ENCODE results near the gene ZNF189.
A peak's percentile ranks its signal among the peaks of the same experiment; 100 is the strongest.

The ZNF189 gene

GRCh38 chr9:101443364-101443771, 44.7 kb downstream of the ZNF189 start:
- Histone ChIP-seq H3K9ac (ENCODE audit: low read length in 5 of 5) (no peak overlapping the region), H3K4me1 (ENCODE audit: control insufficient read depth in 5 of 5, insufficient read depth in 5 of 5, low read length in 5 of 5) (peaks cover 0 to 4% (median 0%) of the 10 kb centered on the region in 5 donors), H3K27ac (ENCODE audit: low read depth, low read length) (no peak overlapping the region), H3K4me3 (ENCODE audit: low read depth in 1 of 5, low read length in 5 of 5) (no peak overlapping the region), H3K27me3 (ENCODE audit: control insufficient read depth in 5 of 5, insufficient read depth in 4 of 5, low read length in 5 of 5) (peaks cover 0 to 3% (median 0%) of the 10 kb centered on the region in 5 donors), H3K9me3 (ENCODE audit: control insufficient read depth in 5 of 5, low read length in 5 of 5) (no peaks in the 10 kb centered on the region), H3K36me3 (ENCODE audit: control insufficient read depth in 5 of 5, insufficient read depth in 5 of 5, low read length in 5 of 5) (no peaks in the 10 kb centered on the region)

DNA sequence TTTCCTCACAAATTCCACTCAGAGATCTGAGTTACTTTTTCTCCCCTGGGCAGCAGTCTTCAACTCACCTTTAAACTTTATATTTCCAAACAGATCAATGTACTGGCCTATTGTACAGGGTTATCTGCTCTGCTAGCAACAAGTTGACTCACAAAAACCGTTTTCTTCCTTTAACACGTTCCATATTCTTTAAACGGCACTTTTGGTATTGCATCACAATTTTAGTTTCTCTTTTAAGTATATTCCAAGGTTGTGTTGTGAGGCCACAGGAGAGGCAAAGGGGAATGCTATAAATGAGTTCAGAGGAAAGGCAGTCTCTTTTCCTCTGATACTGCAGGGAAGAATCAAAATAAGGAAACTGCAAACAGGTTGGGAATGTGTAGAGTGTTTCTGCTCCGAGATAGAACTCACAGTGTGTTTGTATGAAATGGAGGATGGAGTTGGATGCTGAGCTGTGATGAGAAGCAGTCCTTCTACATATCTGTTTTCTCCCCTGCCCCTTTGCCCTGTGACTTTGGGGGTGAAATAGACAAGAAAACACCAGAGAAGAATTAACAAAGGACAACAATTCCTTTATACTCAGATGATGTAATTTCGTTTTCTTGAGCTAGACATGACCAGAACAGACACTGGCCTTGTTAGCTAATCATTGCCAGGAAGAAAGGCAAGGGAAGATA, 46.8 kb downstream of the ZNF189 start:
- Histone ChIP-seq H3K9ac (ENCODE audit: low read length in 5 of 5) (no peak overlapping the region), H3K4me1 (ENCODE audit: control insufficient read depth in 5 of 5, insufficient read depth in 5 of 5, low read length in 5 of 5) (peaks cover 0 to 14% (median 5%) of the 10 kb centered on the region in 5 donors), H3K27me3 (ENCODE audit: control insufficient read depth in 5 of 5, insufficient read depth in 4 of 5, low read length in 5 of 5) (peaks cover 0 to 3% (median 0%) of the 10 kb centered on the region in 5 donors), H3K27ac (ENCODE audit: low read depth, low read length) (no peak overlapping the region), H3K9me3 (ENCODE audit: control insufficient read depth in 5 of 5, low read length in 5 of 5) (no peaks in the 10 kb centered on the region), H3K4me3 (ENCODE audit: low read depth in 1 of 5, low read length in 5 of 5) (no peak overlapping the region), H3K36me3 (ENCODE audit: control insufficient read depth in 5 of 5, insufficient read depth in 5 of 5, low read length in 5 of 5) (no peaks in the 10 kb centered on the region)

GRCh38 chr9:101446732-101447131, 48.1 kb downstream of the ZNF189 start:
- Histone ChIP-seq H3K4me3 (ENCODE audit: low read depth in 1 of 5, low read length in 5 of 5) (no peak overlapping the region), H3K9me3 (ENCODE audit: control insufficient read depth in 5 of 5, low read length in 5 of 5) (no peaks in the 10 kb centered on the region), H3K4me1 (ENCODE audit: control insufficient read depth in 5 of 5, insufficient read depth in 5 of 5, low read length in 5 of 5) (peaks cover 0 to 14% (median 5%) of the 10 kb centered on the region in 5 donors), H3K9ac (ENCODE audit: low read length in 5 of 5) (no peak overlapping the region), H3K27me3 (ENCODE audit: control insufficient read depth in 5 of 5, insufficient read depth in 4 of 5, low read length in 5 of 5) (peaks cover 0 to 2% (median 0%) of the 10 kb centered on the region in 5 donors), H3K36me3 (ENCODE audit: control insufficient read depth in 5 of 5, insufficient read depth in 5 of 5, low read length in 5 of 5) (no peaks in the 10 kb centered on the region), H3K27ac (ENCODE audit: low read depth, low read length) (no peak overlapping the region)

- H3K9me3 ChIP-seq (ENCODE audit: control insufficient read depth in 5 of 5, low read length in 5 of 5): no peaks in the 10 kb centered on the region
- peaks cover 0 to 32% (median 12%) of the 10 kb centered on the region in 5 donors for H3K4me1 ChIP-seq (ENCODE audit: control insufficient read depth in 5 of 5, insufficient read depth in 5 of 5, low read length in 5 of 5)
- no peaks in the 10 kb centered on the region for H3K36me3 ChIP-seq (ENCODE audit: control insufficient read depth in 5 of 5, insufficient read depth in 5 of 5, low read length in 5 of 5)
- H3K27ac ChIP-seq (ENCODE audit: low read depth, low read length): no peak overlapping the region
- peaks cover 0 to 2% (median 0%) of the 10 kb centered on the region in 5 donors for H3K27me3 ChIP-seq (ENCODE audit: control insufficient read depth in 5 of 5, insufficient read depth in 4 of 5, low read length in 5 of 5)
- no peak overlapping the region for H3K9ac ChIP-seq (ENCODE audit: low read length in 5 of 5)
- H3K4me3 ChIP-seq (ENCODE audit: low read depth in 1 of 5, low read length in 5 of 5): no peak overlapping the region
Measured at GRCh38 chr9:101448680-101449070, 50.0 kb downstream of the ZNF189 start.

DNA sequence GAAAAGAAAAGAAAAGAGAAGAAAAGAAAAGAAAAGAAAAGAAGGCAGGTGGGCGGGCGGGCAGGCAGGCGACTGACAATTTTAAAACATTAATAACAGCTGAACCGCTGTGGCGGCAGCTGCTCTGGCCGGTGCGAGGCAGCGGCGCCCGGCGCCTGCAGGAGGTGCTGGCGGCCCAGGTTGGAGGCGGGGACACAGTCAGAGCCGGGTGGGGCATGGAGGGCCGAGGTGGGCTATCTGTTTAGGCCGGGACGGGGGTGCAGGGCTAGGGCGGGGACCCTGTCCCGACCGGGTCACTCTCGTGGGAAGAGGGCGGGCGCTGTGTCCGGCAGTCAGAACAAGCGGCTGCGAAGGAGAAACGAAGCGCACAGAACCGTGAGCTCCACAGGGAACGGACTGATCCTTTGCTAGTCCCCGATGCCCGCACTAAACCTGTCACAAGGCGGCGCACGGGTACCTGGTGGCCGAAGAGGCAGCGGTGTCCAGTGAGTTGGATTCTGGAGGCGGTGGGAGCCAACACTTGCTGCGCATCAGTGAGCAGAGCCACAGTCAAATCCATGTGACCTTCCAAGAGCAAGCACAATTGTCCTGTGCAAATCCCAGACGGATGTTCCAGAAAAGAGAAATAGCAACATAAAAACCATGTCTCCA, 50.5 kb downstream of the ZNF189 start:
- Histone ChIP-seq H3K27ac (ENCODE audit: low read depth, low read length) (no peak overlapping the region), H3K9me3 (ENCODE audit: control insufficient read depth in 5 of 5, low read length in 5 of 5) (no peaks in the 10 kb centered on the region), H3K4me3 (ENCODE audit: low read depth in 1 of 5, low read length in 5 of 5) (peak overlapping the region; percentile 64 to 81 (median 74)), H3K4me1 (ENCODE audit: control insufficient read depth in 5 of 5, insufficient read depth in 5 of 5, low read length in 5 of 5) (peaks cover 0 to 37% (median 12%) of the 10 kb centered on the region in 5 donors), H3K27me3 (ENCODE audit: control insufficient read depth in 5 of 5, insufficient read depth in 4 of 5, low read length in 5 of 5) (peaks cover 0 to 2% (median 0%) of the 10 kb centered on the region in 5 donors), H3K9ac (ENCODE audit: low read length in 5 of 5) (peak overlapping the region in 2 of 5 donors; percentile 49 to 57), H3K36me3 (ENCODE audit: control insufficient read depth in 5 of 5, insufficient read depth in 5 of 5, low read length in 5 of 5) (no peaks in the 10 kb centered on the region)

DNA sequence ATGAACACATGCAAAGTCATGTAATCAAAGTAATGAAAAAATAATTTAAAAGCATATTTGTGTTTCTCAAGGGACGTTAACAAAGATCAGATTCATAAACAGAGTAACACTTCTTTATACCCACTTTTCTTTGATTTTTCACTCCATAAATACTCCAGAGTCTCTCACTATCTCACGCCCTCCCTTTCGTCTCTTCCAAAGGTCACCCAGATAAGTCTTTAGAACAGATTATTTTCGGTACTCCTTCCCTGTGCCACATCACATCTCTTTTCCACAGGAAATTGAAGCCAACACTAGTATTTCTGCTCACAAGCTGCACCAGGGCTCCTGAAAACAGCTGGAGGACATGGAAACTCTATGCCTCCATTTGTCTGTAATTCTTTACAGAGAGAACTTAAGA, 52.3 kb downstream of the ZNF189 start:
- peaks cover 2 to 45% (median 19%) of the 10 kb centered on the region in 5 donors for H3K4me1 ChIP-seq (ENCODE audit: control insufficient read depth in 5 of 5, insufficient read depth in 5 of 5, low read length in 5 of 5)

GRCh38 chr9:101451498-101451897, 52.8 kb downstream of the ZNF189 start:
- Histone ChIP-seq H3K4me1 (ENCODE audit: control insufficient read depth in 5 of 5, insufficient read depth in 5 of 5, low read length in 5 of 5) (peaks cover 5 to 51% (median 25%) of the 10 kb centered on the region in 5 donors), H3K4me3 (ENCODE audit: low read depth in 1 of 5, low read length in 5 of 5) (no peak overlapping the region), H3K36me3 (ENCODE audit: control insufficient read depth in 5 of 5, insufficient read depth in 5 of 5, low read length in 5 of 5) (no peaks in the 10 kb centered on the region), H3K9ac (ENCODE audit: low read length in 5 of 5) (no peak overlapping the region), H3K27ac (ENCODE audit: low read depth, low read length) (no peak overlapping the region), H3K27me3 (ENCODE audit: control insufficient read depth in 5 of 5, insufficient read depth in 4 of 5, low read length in 5 of 5) (peaks cover 0 to 2% (median 0%) of the 10 kb centered on the region in 5 donors), H3K9me3 (ENCODE audit: control insufficient read depth in 5 of 5, low read length in 5 of 5) (no peaks in the 10 kb centered on the region)

More for the DNA sequence above, 52.3 kb downstream of the ZNF189 start:
- Histone ChIP-seq H3K9ac (ENCODE audit: low read length in 5 of 5) (no peak overlapping the region), H3K36me3 (ENCODE audit: control insufficient read depth in 5 of 5, insufficient read depth in 5 of 5, low read length in 5 of 5) (no peaks in the 10 kb centered on the region), H3K9me3 (ENCODE audit: control insufficient read depth in 5 of 5, low read length in 5 of 5) (no peaks in the 10 kb centered on the region), H3K27ac (ENCODE audit: low read depth, low read length) (no peak overlapping the region), H3K4me3 (ENCODE audit: low read depth in 1 of 5, low read length in 5 of 5) (no peak overlapping the region), H3K27me3 (ENCODE audit: control insufficient read depth in 5 of 5, insufficient read depth in 4 of 5, low read length in 5 of 5) (peaks cover 0 to 2% (median 0%) of the 10 kb centered on the region in 5 donors)

DNA sequence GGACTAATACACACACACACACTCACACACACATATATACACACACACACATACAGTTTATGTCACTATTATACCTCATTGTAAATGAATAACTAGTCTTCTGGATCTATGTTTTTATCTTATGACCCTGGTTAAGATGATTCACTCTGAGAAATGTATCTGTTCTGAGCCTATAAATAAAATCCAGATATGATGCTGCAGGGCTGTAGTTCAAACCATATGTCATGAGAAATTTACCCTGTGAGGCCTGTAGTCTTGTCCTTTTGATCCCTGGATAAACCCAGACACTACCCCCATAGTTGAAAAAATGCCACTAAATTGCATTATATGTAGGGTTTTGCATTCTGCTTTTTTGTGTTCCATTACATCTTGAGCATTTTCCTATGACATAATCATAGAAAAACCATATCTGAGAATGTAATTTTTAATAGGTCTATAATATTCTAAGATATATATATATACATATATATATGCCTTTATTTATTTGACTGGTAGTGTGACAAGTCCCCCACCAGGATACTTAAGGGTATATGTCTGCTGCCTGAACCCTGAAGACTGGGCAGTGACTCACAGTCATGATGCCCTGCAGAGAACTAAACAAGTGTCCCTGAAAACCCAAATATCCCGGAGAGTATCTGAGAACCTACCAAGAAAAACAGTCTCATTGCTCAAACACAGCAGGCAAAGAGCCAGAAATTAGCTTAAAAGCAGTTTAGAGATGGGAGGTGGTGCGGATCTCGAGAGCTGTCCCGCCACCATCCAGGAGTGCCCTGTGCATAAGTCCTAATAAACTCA, 55.3 kb downstream of the ZNF189 start:
- Histone ChIP-seq H3K27ac (ENCODE audit: low read depth, low read length) (no peak overlapping the region), H3K27me3 (ENCODE audit: control insufficient read depth in 5 of 5, insufficient read depth in 4 of 5, low read length in 5 of 5) (no peaks in the 10 kb centered on the region), H3K4me1 (ENCODE audit: control insufficient read depth in 5 of 5, insufficient read depth in 5 of 5, low read length in 5 of 5) (peaks cover 5 to 66% (median 42%) of the 10 kb centered on the region in 5 donors), H3K9ac (ENCODE audit: low read length in 5 of 5) (no peak overlapping the region), H3K9me3 (ENCODE audit: control insufficient read depth in 5 of 5, low read length in 5 of 5) (no peaks in the 10 kb centered on the region), H3K4me3 (ENCODE audit: low read depth in 1 of 5, low read length in 5 of 5) (no peak overlapping the region), H3K36me3 (ENCODE audit: control insufficient read depth in 5 of 5, insufficient read depth in 5 of 5, low read length in 5 of 5) (no peaks in the 10 kb centered on the region)

DNA sequence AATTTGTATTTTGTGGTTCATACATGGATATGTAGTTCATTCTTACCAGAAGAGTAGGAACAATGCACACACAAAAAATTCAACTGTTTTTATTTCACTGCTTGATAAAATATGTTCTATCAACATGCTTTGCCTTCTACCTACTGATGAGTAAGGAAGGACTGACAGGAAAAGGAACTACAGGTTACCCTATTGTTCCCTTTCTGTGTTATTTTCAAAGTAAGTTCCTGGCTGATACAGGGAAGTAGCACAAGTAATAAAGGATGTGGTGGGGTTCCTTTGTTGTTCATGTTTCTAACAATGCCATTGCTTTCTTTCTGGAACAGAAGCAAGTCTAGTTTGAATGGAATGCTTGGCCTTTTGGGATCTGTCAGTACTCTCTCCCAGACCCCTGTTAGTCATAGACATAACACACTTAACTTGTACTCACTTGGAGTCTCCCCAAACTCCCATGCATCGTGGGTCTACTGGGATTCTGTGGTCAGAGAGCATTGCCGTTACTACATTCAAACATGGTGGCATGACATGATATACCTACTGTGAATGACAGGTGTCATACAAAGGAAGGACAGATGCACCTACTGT, 57.1 kb downstream of the ZNF189 start:
- Histone ChIP-seq H3K4me3 (ENCODE audit: low read depth in 1 of 5, low read length in 5 of 5) (no peak overlapping the region), H3K4me1 (ENCODE audit: control insufficient read depth in 5 of 5, insufficient read depth in 5 of 5, low read length in 5 of 5) (peaks cover 5 to 62% (median 37%) of the 10 kb centered on the region in 5 donors), H3K27ac (ENCODE audit: low read depth, low read length) (peak overlapping the region; percentile 65), H3K27me3 (ENCODE audit: control insufficient read depth in 5 of 5, insufficient read depth in 4 of 5, low read length in 5 of 5) (no peaks in the 10 kb centered on the region), H3K9ac (ENCODE audit: low read length in 5 of 5) (no peak overlapping the region), H3K36me3 (ENCODE audit: control insufficient read depth in 5 of 5, insufficient read depth in 5 of 5, low read length in 5 of 5) (no peaks in the 10 kb centered on the region), H3K9me3 (ENCODE audit: control insufficient read depth in 5 of 5, low read length in 5 of 5) (no peaks in the 10 kb centered on the region)

Measured in subcutaneous abdominal adipose tissue (tissue), 5 donors.